Loucy (cell line): ENCODE measurements around the gene LGR4.
A peak's percentile ranks its signal among the peaks of the same experiment; 100 is the strongest.

ENCODE experiments used
- H2AFZ ChIP-seq: fragments of 200-600 bp; sonication (generic); 2 replicates; pipeline ENCODE4 v1.6.0; 2016; ENCODE audit warnings: antibody characterized with exemption, mild to moderate bottlenecking, low read length, moderate library complexity
- H3F3A ChIP-seq: fragments of 200-600 bp; 2 replicates; pipeline ENCODE4 v1.6.0; 2016; ENCODE audit warnings: antibody characterized with exemption, low read depth, mild to moderate bottlenecking
- H3K27me3 ChIP-seq: fragments of 200-600 bp; sonication (generic); 2 replicates; pipeline ENCODE4 v1.6.1; 2014; ENCODE audit warnings: low read length, mild to moderate bottlenecking; ENCODE audit not compliant: insufficient read depth, poor library complexity, severe bottlenecking
- H3K36me3 ChIP-seq: fragments of 200-600 bp; sonication (generic); 2 replicates; pipeline ENCODE4 v1.6.1; 2016; ENCODE audit warnings: low read length; ENCODE audit not compliant: insufficient read depth
- H3K4me1 ChIP-seq: fragments of 200-600 bp; sonication (generic); 2 replicates; pipeline ENCODE4 v1.5.1; 2014; ENCODE audit warnings: low read length, mild to moderate bottlenecking; ENCODE audit not compliant: insufficient read depth, poor library complexity, severe bottlenecking
- H3K4me2 ChIP-seq: fragments of 200-600 bp; sonication (generic); 2 replicates; pipeline ENCODE4 v1.6.0; 2014; ENCODE audit warnings: antibody characterized with exemption, low read length, low read depth, mild to moderate bottlenecking; ENCODE audit not compliant: poor library complexity, severe bottlenecking
- H3K4me3 ChIP-seq: fragments of 200-600 bp; sonication (generic); 2 replicates; pipeline ENCODE4 v1.5.1; 2014; ENCODE audit warnings: low read length, mild to moderate bottlenecking, mixed read lengths; ENCODE audit not compliant: poor library complexity, severe bottlenecking
- H3K79me2 ChIP-seq: fragments of 200-600 bp; sonication (generic); 2 replicates; pipeline ENCODE4 v1.6.1; 2014; ENCODE audit warnings: low read length; ENCODE audit not compliant: insufficient read depth
- H3K9ac ChIP-seq: fragments of 200-600 bp; sonication (generic); 2 replicates; pipeline ENCODE4 v1.6.0; 2014; ENCODE audit warnings: mild to moderate bottlenecking, low read depth, low read length, moderate library complexity; ENCODE audit not compliant: poor library complexity, severe bottlenecking
- H3K9me2 ChIP-seq: fragments of 200-600 bp; sonication (generic); replicated peaks from 2 replicates; pipeline ENCODE4 v1.6.1; 2016; ENCODE audit warnings: low read depth, low read length, mixed read lengths
- H3K9me3 ChIP-seq: fragments of 200-600 bp; sonication (generic); 2 replicates; pipeline ENCODE4 v1.6.1; 2014; ENCODE audit warnings: mild to moderate bottlenecking, antibody characterized with exemption, low read length, low read depth; ENCODE audit not compliant: insufficient read depth
- H4K20me1 ChIP-seq: fragments of 200-600 bp; sonication (generic); 2 replicates; pipeline ENCODE4 v1.6.0; 2014; ENCODE audit warnings: antibody characterized with exemption, low read length, mild to moderate bottlenecking; ENCODE audit not compliant: insufficient read depth, poor library complexity, severe bottlenecking
- EZH2phosphoT487 ChIP-seq: fragments of 200-600 bp; IDR thresholded peaks from 2 replicates; pipeline ENCODE4 v1.6.1; 2018; ENCODE audit warnings: antibody characterized with exemption, mild to moderate bottlenecking, moderate library complexity, borderline replicate concordance
- TF ChIP-seq, protein P1 (sequence below): fragments of 200-600 bp; sonication (generic); conservative IDR thresholded peaks from 2 replicates; pipeline ENCODE4 v1.5.1; 2014; ENCODE audit warnings: mild to moderate bottlenecking, antibody characterized with exemption, low read length

LGR4 gene

DNA sequence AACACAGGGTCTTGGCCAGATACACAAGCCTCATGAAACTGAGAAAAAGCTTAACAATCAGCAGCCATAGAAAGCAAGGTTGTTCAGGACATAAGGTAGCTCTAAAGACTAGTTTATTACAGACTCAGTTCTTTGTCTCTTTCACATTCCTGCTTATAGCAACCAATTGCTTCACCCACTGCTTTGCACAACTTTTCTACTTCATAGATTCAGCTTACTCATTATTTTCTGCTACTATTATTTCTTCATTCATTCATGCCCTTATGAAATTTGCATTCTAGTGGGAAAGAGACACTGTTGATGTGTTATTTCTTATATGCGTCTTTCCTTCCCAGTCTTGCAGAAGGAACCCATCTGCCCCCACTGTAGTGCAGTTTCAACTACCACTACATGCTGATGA is 114.3 kb downstream of the LGR4 start:
- Histone ChIP-seq H3K27me3 (no peaks in the 10 kb centered on the region), H2AFZ (no peak overlapping the region; the same call in 1 of the 2 replicates), H4K20me1 (no peaks in the 10 kb centered on the region), H3K9me3 (no peaks in the 10 kb centered on the region), H3K36me3 (no peaks in the 10 kb centered on the region), H3K4me2 (peak overlapping the region; percentile 87), H3K4me1 (peaks cover 61% of the 10 kb centered on the region), H3F3A (no peaks in the 10 kb centered on the region; the same call in 1 of the 2 replicates), H3K9ac (peak overlapping the region; percentile 22), H3K4me3 (peak overlapping the region; percentile 92), H3K9me2 (no peaks in the 10 kb centered on the region), H3K79me2 (peaks cover 33% of the 10 kb centered on the region)
- TF ChIP-seq, protein P1, sequence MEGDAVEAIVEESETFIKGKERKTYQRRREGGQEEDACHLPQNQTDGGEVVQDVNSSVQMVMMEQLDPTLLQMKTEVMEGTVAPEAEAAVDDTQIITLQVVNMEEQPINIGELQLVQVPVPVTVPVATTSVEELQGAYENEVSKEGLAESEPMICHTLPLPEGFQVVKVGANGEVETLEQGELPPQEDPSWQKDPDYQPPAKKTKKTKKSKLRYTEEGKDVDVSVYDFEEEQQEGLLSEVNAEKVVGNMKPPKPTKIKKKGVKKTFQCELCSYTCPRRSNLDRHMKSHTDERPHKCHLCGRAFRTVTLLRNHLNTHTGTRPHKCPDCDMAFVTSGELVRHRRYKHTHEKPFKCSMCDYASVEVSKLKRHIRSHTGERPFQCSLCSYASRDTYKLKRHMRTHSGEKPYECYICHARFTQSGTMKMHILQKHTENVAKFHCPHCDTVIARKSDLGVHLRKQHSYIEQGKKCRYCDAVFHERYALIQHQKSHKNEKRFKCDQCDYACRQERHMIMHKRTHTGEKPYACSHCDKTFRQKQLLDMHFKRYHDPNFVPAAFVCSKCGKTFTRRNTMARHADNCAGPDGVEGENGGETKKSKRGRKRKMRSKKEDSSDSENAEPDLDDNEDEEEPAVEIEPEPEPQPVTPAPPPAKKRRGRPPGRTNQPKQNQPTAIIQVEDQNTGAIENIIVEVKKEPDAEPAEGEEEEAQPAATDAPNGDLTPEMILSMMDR: no peak
- TF ChIP-seq EZH2phosphoT487: no peak

DNA sequence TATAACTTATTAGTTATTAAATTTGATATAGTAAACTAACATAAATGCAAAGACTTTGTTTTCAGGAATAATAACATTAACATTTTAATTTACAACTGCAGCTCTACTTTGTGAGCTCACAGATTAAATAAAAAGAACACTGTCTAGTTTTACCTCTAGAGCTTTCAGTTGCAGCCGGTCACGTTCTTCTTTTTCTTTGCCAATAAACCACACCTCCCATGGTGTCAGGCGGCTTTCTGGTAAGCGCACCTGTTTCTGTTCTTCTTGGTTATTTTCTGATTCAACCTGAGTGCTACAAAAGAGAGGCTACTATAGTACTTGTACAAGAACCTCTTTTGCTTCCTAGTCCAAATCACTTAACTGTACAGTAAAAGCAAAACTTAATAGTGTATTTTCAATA is 115.3 kb downstream of the LGR4 start:
- Histone ChIP-seq H3K9me2 (no peaks in the 10 kb centered on the region), H4K20me1 (no peaks in the 10 kb centered on the region), H3K27me3 (no peaks in the 10 kb centered on the region), H3K9me3 (no peaks in the 10 kb centered on the region), H2AFZ (no peak overlapping the region), H3K4me2 (peak overlapping the region; percentile 87), H3F3A (no peaks in the 10 kb centered on the region; the same call in 1 of the 2 replicates), H3K4me1 (peaks cover 61% of the 10 kb centered on the region), H3K4me3 (no peak overlapping the region), H3K79me2 (peaks cover 26% of the 10 kb centered on the region), H3K9ac (peak overlapping the region; percentile 22), H3K36me3 (no peaks in the 10 kb centered on the region)
- TF ChIP-seq, protein P1: no peak
- TF ChIP-seq EZH2phosphoT487: no peak

DNA sequence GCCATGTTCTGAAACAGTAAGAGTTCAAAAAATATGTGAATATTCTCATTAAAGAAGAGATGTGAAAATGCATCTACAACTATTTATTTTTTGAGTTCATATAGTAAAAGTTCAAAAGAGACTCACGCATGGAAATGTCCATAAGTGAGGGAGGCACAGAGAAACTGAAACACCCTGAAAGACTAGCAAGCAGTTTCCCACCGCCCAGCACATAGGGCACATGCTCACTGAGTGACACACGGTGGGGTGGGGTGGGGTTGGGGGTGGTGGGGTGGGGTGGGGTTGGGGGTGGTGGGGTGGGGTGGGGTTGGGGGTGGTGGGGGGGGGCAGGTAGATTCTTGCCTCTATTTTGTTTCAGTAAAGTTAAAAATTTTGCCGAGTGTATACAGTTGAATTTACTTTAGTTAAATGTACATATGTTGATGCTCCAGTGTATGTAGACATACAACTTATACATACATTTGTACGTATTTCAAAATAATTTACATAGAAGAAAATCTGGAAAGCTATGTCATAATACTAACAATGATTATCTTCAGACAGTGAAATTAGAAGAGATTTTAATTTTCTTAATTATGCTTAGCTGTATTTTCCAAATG is 115.9 kb downstream of the LGR4 start:
- Histone ChIP-seq H3K9ac (no peak overlapping the region), H3K9me3 (no peaks in the 10 kb centered on the region), H3K36me3 (no peaks in the 10 kb centered on the region), H3K4me3 (no peak overlapping the region), H2AFZ (no peak overlapping the region), H3K79me2 (peaks cover 21% of the 10 kb centered on the region), H3K4me1 (peaks cover 57% of the 10 kb centered on the region), H3F3A (no peaks in the 10 kb centered on the region; the same call in 1 of the 2 replicates), H4K20me1 (no peaks in the 10 kb centered on the region), H3K4me2 (no peak overlapping the region), H3K27me3 (no peaks in the 10 kb centered on the region), H3K9me2 (no peaks in the 10 kb centered on the region)
- TF ChIP-seq, protein P1: no peak
- TF ChIP-seq EZH2phosphoT487: no peak
